Activated naive CD4-positive, alpha-beta T cell treated with anti-CD3 and anti-CD28 coated beads for 36 hours (primary cell): ENCODE results near the gene CHRD. TPM values are rescaled to one million over a fixed set of nuclear protein-coding genes. Genes with fewer than 3 reads are reported as not detected.
"Not testable (repeated sequence)": the region's sequence is repeated elsewhere in the genome, so short reads cannot be mapped to it uniquely, and the experiment has no call there.

Experiments used
- CTCF ChIA-PET: fragments of 350-600 bp; sonication (Branson Sonifier 250); formaldehyde crosslinking; loops from one replicate; lab custom pipeline; 2021; ENCODE audit warnings: antibody characterized with exemption; lab: Charles Lee
- DNase-seq: peaks from one replicate; pipeline ENCODE4 v3.0.0-alpha.2; 2020
- H3K27ac Mint-ChIP-seq: one replicate; pipeline ENCODE4 v1.8.0; 2021; ENCODE audit warnings: mild to moderate bottlenecking, mixed read lengths
- H3K27me3 Mint-ChIP-seq: one replicate; pipeline ENCODE4 v1.8.0; 2021; ENCODE audit warnings: low read depth, mixed read lengths
- H3K36me3 Mint-ChIP-seq: one replicate; pipeline ENCODE4 v1.8.0; 2021; ENCODE audit warnings: low read depth, mixed read lengths
- H3K4me1 Mint-ChIP-seq: one replicate; pipeline ENCODE4 v1.8.0; 2021; ENCODE audit warnings: low read depth, mixed read lengths
- H3K4me3 Mint-ChIP-seq: one replicate; pipeline ENCODE4 v1.8.0; 2021; ENCODE audit warnings: mild to moderate bottlenecking, moderate library complexity, mixed read lengths
- H3K9me3 Mint-ChIP-seq: one replicate; pipeline ENCODE4 v1.8.0; 2021; ENCODE audit warnings: mixed read lengths
- intact Hi-C: fragments of 100-400 bp; cut with micrococcal nuclease; formaldehyde crosslinking; loops from one replicate; pipeline ENCODE4 v1.15.1; 2023
- total RNA-seq, 2 experiments: library from RNA; stranded (reverse); gene quantifications; one replicate each; pipeline ENCODE4 v1.2.3, GENCODE V29; 2021

The CHRD gene
- total RNA-seq, 2 experiments from 2014 or later = not detected

DNA sequence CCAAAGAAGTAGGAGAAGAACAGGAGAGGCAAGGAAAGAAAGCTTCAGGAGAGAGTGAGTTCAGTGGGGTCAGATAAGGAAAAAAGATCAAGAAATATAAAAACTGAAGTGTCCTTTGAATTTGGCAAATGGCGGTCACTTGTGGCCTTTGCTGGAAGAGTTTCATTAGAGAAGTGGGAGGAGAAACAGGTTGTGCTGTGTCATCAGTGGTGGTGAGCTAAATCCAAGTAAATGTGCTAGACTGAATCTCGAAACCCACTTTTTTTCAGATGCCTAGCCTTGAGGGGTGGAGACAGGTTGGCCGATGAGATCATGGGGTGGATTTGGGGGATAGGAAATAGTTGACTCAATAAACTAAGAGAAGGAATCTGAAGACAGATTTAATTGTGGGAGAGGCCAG is 43.7 kb downstream of the CHRD start:
- Mint-ChIP-seq H3K4me3 (no peak overlapping the region), H3K36me3 (no peaks in the 10 kb centered on the region), H3K4me1 (no peaks in the 10 kb centered on the region), H3K27me3 (no peaks in the 10 kb centered on the region), H3K9me3 (no peaks in the 10 kb centered on the region), H3K27ac (no peak overlapping the region)
- CTCF ChIA-PET = interaction anchor here (1.3 kb wide), 1 partner anchor 51 kb away, joined by 3 read pairs; no protein-coding TSS in a partner anchor
- DNase-seq = no peak
- intact Hi-C loops = no loop called here

- H3K4me1 Mint-ChIP-seq = no peaks in the 10 kb centered on the region
- H3K27me3 Mint-ChIP-seq = no peaks in the 10 kb centered on the region
- intact Hi-C loops = no loop called here
- no peak overlapping the region for H3K27ac Mint-ChIP-seq
- no peak for DNase-seq
- no peaks in the 10 kb centered on the region for H3K9me3 Mint-ChIP-seq
- CTCF ChIA-PET = no interaction called here
- H3K4me3 Mint-ChIP-seq = no peak overlapping the region
- no peaks in the 10 kb centered on the region for H3K36me3 Mint-ChIP-seq
Observed at GRCh38 chr3:184426691-184427141, 46.9 kb downstream of the CHRD start.

- Mint-ChIP-seq H3K4me1 (no peaks in the 10 kb centered on the region), H3K9me3 (no peaks in the 10 kb centered on the region), H3K36me3 (no peaks in the 10 kb centered on the region), H3K27me3 (no peaks in the 10 kb centered on the region), H3K4me3 (no peak overlapping the region), H3K27ac (no peak overlapping the region)
- intact Hi-C loops = no loop called here
- DNase-seq = no peak
- CTCF ChIA-PET = interaction anchor here (0.6 to 0.9 kb wide), 2 partner anchors 9 to 115 kb away, joined by 3 to 5 read pairs; no protein-coding TSS in a partner anchor
Observed at GRCh38 chr3:184428561-184429175, 48.8 kb downstream of the CHRD start.

DNA sequence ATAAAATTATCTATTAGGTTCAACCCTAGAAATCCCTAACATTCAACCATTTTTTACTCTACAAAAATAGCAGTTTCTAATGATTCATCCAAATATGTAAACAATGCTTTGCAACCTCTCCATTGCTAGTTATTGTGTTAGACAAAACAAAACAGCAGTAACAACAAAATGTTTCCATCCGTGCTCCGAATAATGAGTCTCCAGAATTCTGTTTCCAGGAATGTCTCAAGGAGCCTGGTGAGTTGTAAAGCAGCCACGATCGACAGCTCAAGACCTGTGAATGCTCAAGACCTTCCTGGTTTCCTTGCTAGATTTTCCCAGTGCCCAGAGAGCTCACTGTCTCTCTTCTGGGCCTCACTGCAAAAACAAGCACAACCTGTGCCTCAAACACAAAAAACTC is 49.9 kb downstream of the CHRD start:
- Mint-ChIP-seq H3K4me1 (no peaks in the 10 kb centered on the region), H3K9me3 (no peaks in the 10 kb centered on the region), H3K36me3 (no peaks in the 10 kb centered on the region), H3K27ac (no peak overlapping the region), H3K27me3 (no peaks in the 10 kb centered on the region), H3K4me3 (no peak overlapping the region)
- intact Hi-C loops = no loop called here
- CTCF ChIA-PET = interaction anchor here (1.0 kb wide), 1 partner anchor 131 kb away, joined by 3 read pairs; no protein-coding TSS in a partner anchor
- no peak for DNase-seq

- CTCF ChIA-PET = interaction anchor here (0.6 to 1.1 kb wide), 3 partner anchors 38 to 83 kb away, joined by 3 to 4 read pairs (median 4); no protein-coding TSS in a partner anchor
- intact Hi-C loops = no loop called here
Observed at GRCh38 chr3:184430940-184431339, 51.1 kb downstream of the CHRD start.

DNA sequence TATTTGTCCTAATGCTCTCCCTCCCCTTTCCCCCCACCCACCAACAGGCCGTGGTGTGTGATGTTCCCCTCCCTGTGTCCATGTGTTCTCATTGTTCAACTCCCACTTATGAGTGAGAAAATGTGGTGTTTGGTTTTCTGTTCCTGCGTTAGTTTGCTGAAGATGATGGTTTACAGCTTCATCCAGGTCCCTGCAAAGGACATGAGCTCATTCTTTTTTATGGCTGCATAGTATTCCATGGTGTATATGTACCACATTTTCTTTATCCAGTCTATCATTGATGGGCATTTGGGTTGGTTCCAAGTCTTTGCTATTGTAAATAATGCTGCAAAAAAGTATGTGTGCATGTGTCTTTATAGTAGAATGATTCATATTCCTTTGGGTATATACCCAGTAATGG is 53.3 kb downstream of the CHRD start:
- H3K4me1 Mint-ChIP-seq, H3K27me3 Mint-ChIP-seq, H3K27ac Mint-ChIP-seq, CTCF ChIA-PET, H3K4me3 Mint-ChIP-seq, intact Hi-C loops, H3K36me3 Mint-ChIP-seq, DNase-seq, H3K9me3 Mint-ChIP-seq: not testable (repeated sequence)

More at GRCh38 chr3:184430940-184431339, 51.1 kb downstream of the CHRD start:
- no peaks in the 10 kb centered on the region for H3K36me3 Mint-ChIP-seq
- no peak for DNase-seq
- H3K4me3 Mint-ChIP-seq = no peak overlapping the region
- H3K27me3 Mint-ChIP-seq = no peaks in the 10 kb centered on the region
- H3K4me1 Mint-ChIP-seq = no peaks in the 10 kb centered on the region
- H3K27ac Mint-ChIP-seq = no peak overlapping the region
- H3K9me3 Mint-ChIP-seq = no peaks in the 10 kb centered on the region

DNA sequence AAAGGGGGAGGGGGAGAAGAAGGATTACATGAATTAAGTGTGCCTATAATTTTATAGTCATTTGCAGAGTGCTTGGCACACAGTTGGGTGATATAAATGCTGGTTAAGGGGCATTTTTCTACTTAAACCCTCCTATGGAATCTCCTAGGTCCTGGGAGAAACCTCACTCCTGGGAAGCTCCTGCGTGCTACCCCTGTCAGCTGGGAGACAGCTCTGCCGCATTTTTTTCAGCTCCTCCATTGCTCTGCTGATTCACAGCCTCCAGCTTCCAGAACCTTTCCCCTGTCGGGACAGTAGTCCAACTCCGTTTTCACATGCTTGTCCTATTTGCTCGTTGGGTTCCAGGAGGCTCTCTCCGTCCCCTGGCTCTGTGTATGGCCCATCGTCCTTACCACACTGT is 59.2 kb downstream of the CHRD start:
- DNase-seq = no peak
- Mint-ChIP-seq H3K27me3 (no peaks in the 10 kb centered on the region), H3K9me3 (peaks cover 4% of the 10 kb centered on the region), H3K4me3 (no peak overlapping the region), H3K4me1 (no peaks in the 10 kb centered on the region), H3K27ac (no peak overlapping the region), H3K36me3 (no peaks in the 10 kb centered on the region)
- CTCF ChIA-PET = no interaction called here
- intact Hi-C loops = no loop called here

Other genes starting within 250 kb of the CHRD start
- 10 to 100 TPM; 48.8 to 56.4 TPM for gene EIF2B5, start 244.7 kb upstream of the CHRD start, total RNA-seq
- 10 to 100 TPM; 19.6 to 19.9 TPM for gene DVL3, start 224.7 kb upstream of the CHRD start, total RNA-seq
- gene AP2M1, start 205.2 kb upstream of the CHRD start, total RNA-seq = 100 to 1,000 TPM; 206 to 212 TPM
- 10 to 100 TPM; 38.5 to 39.1 TPM for gene ABCF3, start 193.9 kb upstream of the CHRD start, total RNA-seq
- not detected for gene VWA5B2, start 150.5 kb upstream of the CHRD start, total RNA-seq
- 10 to 100 TPM; 28.9 to 31.0 TPM for gene ALG3, start 131.1 kb upstream of the CHRD start, total RNA-seq
- 1 to 10 TPM; 2.7 TPM for gene EEF1AKMT4, start 130.4 kb upstream of the CHRD start, total RNA-seq
- gene CAMK2N2, start 118.5 kb upstream of the CHRD start, total RNA-seq = not detected
- not detected for gene ECE2, start 104.0 kb upstream of the CHRD start, total RNA-seq
- gene PSMD2, start 80.8 kb upstream of the CHRD start, total RNA-seq = 100 to 1,000 TPM; 244 to 257 TPM
- 100 to 1,000 TPM; 345 to 375 TPM for gene EIF4G1, start 65.4 kb upstream of the CHRD start, total RNA-seq
- gene FAM131A, start 42.5 kb upstream of the CHRD start, total RNA-seq = 1 to 10 TPM; 3.8 to 5.0 TPM
- gene CLCN2, start 18.4 kb upstream of the CHRD start, total RNA-seq = 1 to 10 TPM; 2.9 TPM
- 10 to 100 TPM; 76.5 to 89.9 TPM for gene POLR2H, start 18.3 kb upstream of the CHRD start, total RNA-seq
- gene THPO, start 1.8 kb upstream of the CHRD start, total RNA-seq = not detected
- not detected for gene EPHB3, start 181.7 kb downstream of the CHRD start, total RNA-seq